WTC11 (cell line): Measurements from ENCODE around the gene USF2.

Source experiments
- E2F5 ChIP-seq: sonication (generic); formaldehyde crosslinking; IDR thresholded peaks from 2 replicates; pipeline ENCODE4 v1.8.1; 2022; ENCODE audit warnings: mild to moderate bottlenecking, moderate library complexity, missing genetic modification reagents
- NR3C1 ChIP-seq: sonication (generic); formaldehyde crosslinking; conservative IDR thresholded peaks from 2 replicates; pipeline ENCODE4 v1.8.1; 2023; ENCODE audit warnings: low read depth, mild to moderate bottlenecking, missing genetic modification reagents
- PREB ChIP-seq: sonication (generic); formaldehyde crosslinking; IDR thresholded peaks from 2 replicates; pipeline ENCODE4 v1.8.1; 2022; ENCODE audit warnings: mild to moderate bottlenecking, missing genetic modification reagents, moderate library complexity, borderline replicate concordance
- ZNF121 ChIP-seq: sonication (generic); formaldehyde crosslinking; IDR thresholded peaks from 2 replicates; pipeline ENCODE4 v1.8.0; 2023; ENCODE audit warnings: missing genetic modification reagents
- ZNF317 ChIP-seq: sonication (generic); formaldehyde crosslinking; IDR thresholded peaks from 2 replicates; pipeline ENCODE4 v1.8.1; 2023; ENCODE audit warnings: low read depth, mild to moderate bottlenecking, moderate library complexity, missing genetic modification reagents, borderline replicate concordance
- TF ChIP-seq, protein P1 (sequence below): fragments of 200-600 bp; IDR thresholded peaks from 2 replicates; pipeline ENCODE4 v1.8.0; 2022; ENCODE audit warnings: antibody characterized with exemption
- TF ChIP-seq, protein P2 (sequence below): sonication (generic); formaldehyde crosslinking; IDR thresholded peaks from 2 replicates; pipeline ENCODE4 v1.8.1; 2023; ENCODE audit warnings: mild to moderate bottlenecking, missing genetic modification reagents, moderate library complexity
- TF ChIP-seq, protein P3 (sequence below): fragments of 250-450 bp; sonication (Bioruptor Pico); IDR thresholded peaks from 2 replicates; pipeline ENCODE4 v2.1.2; 2022; ENCODE audit warnings: mild to moderate bottlenecking, moderate library complexity

DNA sequence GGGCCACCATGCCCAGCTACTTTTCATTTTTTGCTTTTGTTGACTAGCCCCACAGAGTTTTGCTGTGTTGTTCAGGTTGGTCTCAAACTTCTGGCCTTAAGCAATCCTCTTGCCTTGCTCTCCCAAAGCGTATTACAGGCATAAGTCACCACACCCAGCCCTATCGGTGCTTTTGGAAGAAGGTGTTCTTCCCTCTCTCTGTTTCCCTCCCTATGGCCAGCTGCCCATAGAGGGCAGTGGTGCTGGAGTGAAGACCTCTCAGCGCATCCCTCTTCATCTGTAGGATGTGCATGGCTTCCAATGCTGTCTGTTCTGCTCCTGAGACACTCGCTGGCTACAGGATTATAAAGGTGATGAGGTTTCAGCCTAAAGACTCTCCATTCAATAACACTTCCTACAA is 58.9 kb downstream of the USF2 start:
- TF ChIP-seq, protein P1, sequence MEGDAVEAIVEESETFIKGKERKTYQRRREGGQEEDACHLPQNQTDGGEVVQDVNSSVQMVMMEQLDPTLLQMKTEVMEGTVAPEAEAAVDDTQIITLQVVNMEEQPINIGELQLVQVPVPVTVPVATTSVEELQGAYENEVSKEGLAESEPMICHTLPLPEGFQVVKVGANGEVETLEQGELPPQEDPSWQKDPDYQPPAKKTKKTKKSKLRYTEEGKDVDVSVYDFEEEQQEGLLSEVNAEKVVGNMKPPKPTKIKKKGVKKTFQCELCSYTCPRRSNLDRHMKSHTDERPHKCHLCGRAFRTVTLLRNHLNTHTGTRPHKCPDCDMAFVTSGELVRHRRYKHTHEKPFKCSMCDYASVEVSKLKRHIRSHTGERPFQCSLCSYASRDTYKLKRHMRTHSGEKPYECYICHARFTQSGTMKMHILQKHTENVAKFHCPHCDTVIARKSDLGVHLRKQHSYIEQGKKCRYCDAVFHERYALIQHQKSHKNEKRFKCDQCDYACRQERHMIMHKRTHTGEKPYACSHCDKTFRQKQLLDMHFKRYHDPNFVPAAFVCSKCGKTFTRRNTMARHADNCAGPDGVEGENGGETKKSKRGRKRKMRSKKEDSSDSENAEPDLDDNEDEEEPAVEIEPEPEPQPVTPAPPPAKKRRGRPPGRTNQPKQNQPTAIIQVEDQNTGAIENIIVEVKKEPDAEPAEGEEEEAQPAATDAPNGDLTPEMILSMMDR, result no peak
- TF ChIP-seq ZNF317 (CRISPR knock-in tag) (no peak), PREB (CRISPR knock-in tag) (no peak), ZNF121 (CRISPR knock-in tag) (no peak), NR3C1 (CRISPR knock-in tag) (no peak), E2F5 (CRISPR knock-in tag) (no peak)
- TF ChIP-seq, protein P2, sequence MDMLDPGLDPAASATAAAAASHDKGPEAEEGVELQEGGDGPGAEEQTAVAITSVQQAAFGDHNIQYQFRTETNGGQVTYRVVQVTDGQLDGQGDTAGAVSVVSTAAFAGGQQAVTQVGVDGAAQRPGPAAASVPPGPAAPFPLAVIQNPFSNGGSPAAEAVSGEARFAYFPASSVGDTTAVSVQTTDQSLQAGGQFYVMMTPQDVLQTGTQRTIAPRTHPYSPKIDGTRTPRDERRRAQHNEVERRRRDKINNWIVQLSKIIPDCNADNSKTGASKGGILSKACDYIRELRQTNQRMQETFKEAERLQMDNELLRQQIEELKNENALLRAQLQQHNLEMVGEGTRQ (CRISPR knock-in tag), result no peak
- TF ChIP-seq, protein P3, sequence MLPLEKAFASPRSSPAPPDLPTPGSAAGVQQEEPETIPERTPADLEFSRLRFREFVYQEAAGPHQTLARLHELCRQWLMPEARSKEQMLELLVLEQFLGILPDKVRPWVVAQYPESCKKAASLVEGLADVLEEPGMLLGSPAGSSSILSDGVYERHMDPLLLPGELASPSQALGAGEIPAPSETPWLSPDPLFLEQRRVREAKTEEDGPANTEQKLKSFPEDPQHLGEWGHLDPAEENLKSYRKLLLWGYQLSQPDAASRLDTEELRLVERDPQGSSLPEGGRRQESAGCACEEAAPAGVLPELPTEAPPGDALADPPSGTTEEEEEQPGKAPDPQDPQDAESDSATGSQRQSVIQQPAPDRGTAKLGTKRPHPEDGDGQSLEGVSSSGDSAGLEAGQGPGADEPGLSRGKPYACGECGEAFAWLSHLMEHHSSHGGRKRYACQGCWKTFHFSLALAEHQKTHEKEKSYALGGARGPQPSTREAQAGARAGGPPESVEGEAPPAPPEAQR (CRISPR knock-in tag), result no peak
